Mammary epithelial cell (primary cell): ENCODE data around the gene C16orf74.

Source experiments
- CTCF ChIP-seq, 2 donors: IDR thresholded peaks in 1 of 2; conservative IDR thresholded peaks in 1 of 2; 2 replicates each; pipeline ENCODE4 v1.5.1; 2011 to 2012; ENCODE audit warnings: inconsistent platforms in 2 of 2, low read length in 2 of 2, mild to moderate bottlenecking in 2 of 2, control low read depth in 1 of 2, low read depth in 1 of 2; ENCODE audit not compliant: insufficient read depth in 1 of 2; ENCODE audit errors: extremely low read depth in 1 of 2
- EZH2 ChIP-seq: IDR thresholded peaks from 2 replicates; pipeline ENCODE4 v1.6.1; 2012; ENCODE audit warnings: low read length, inconsistent platforms, borderline replicate concordance

DNA sequence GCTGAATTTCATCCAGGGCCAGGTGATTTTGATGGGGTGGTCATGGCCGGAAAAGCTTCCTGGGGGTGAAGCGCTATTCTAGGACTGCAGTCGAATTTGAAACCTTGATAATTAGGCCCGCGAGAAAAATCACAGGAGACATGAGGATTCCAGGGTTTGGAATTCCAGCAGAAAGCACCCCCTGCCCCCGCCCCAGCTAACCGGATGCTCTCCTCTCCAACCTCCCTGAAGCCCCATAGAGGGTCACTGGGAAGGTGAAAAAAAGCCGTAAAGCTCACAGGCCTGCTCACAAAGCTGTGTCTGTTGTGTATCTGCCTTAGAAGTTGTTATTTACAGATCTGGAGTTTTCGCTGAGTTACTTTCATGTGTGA, 61.0 kb downstream of the C16orf74 start:
- TF ChIP-seq CTCF (conservative IDR thresholded peaks at IDR 0.05 in 1 of 2, IDR thresholded peaks at IDR 0.05 in 1 of 2; ENCODE audit: extremely low read depth in 1 of 2, insufficient read depth in 1 of 2, low read depth in 1 of 2, low read length in 2 of 2) (no peak), EZH2 (no peak)
